GM23338 (cell line): ENCODE data around the gene DNAH6.
"Not testable (repeated sequence)": the region's sequence is repeated elsewhere in the genome, so short reads cannot be mapped to it uniquely, and the experiment has no call there.

Experiments used
- CTCF ChIP-seq, 2 experiments: fragments of 200-600 bp in 1 of 2; sonication (generic) in 1 of 2; conservative IDR thresholded peaks; 2 replicates each; pipeline versions ENCODE4 v1.5.1 to v1.6.1; 2016 to 2017; ENCODE audit warnings: antibody characterized with exemption in 2 of 2, low read depth in 2 of 2, mild to moderate bottlenecking in 2 of 2, moderate library complexity in 1 of 2
- EZH2 ChIP-seq: fragments of 200-600 bp; sonication (generic); IDR thresholded peaks from one replicate; pipeline ENCODE4 v1.8.0; 2017; ENCODE audit warnings: antibody characterized with exemption, mild to moderate bottlenecking, low read depth; ENCODE audit not compliant: unreplicated experiment
- NANOG ChIP-seq: IDR thresholded peaks from 2 replicates; pipeline ENCODE4 v1.6.1; 2016; ENCODE audit warnings: antibody characterized with exemption, borderline replicate concordance
- TF ChIP-seq, protein P1 (sequence below): IDR thresholded peaks from one replicate; pipeline ENCODE4 v1.6.1; 2018; ENCODE audit warnings: antibody characterized with exemption; ENCODE audit not compliant: unreplicated experiment

DNA sequence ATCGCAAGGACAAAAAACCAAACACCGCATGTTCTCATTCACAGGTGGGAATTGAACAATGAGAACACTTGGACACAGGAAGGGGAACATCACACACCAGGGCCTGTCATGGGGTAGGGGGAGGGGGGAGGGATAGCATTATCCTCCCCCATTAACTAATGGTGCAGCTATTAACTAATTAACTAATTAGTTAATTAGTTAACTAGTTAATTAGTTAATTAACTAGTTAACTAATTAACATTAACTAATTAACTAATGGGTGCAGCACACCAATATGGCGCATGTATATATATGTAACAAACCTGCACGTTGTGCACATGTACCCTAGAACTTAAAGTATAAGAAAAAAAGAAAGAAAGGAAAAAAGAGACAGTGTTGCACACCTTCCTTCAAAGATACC is 352.0 kb downstream of the DNAH6 start:
- not testable (repeated sequence) for TF ChIP-seq CTCF (conservative IDR thresholded peaks at IDR 0.05; ENCODE audit: low read depth in 2 of 2); NANOG; EZH2
- TF ChIP-seq, protein P1, sequence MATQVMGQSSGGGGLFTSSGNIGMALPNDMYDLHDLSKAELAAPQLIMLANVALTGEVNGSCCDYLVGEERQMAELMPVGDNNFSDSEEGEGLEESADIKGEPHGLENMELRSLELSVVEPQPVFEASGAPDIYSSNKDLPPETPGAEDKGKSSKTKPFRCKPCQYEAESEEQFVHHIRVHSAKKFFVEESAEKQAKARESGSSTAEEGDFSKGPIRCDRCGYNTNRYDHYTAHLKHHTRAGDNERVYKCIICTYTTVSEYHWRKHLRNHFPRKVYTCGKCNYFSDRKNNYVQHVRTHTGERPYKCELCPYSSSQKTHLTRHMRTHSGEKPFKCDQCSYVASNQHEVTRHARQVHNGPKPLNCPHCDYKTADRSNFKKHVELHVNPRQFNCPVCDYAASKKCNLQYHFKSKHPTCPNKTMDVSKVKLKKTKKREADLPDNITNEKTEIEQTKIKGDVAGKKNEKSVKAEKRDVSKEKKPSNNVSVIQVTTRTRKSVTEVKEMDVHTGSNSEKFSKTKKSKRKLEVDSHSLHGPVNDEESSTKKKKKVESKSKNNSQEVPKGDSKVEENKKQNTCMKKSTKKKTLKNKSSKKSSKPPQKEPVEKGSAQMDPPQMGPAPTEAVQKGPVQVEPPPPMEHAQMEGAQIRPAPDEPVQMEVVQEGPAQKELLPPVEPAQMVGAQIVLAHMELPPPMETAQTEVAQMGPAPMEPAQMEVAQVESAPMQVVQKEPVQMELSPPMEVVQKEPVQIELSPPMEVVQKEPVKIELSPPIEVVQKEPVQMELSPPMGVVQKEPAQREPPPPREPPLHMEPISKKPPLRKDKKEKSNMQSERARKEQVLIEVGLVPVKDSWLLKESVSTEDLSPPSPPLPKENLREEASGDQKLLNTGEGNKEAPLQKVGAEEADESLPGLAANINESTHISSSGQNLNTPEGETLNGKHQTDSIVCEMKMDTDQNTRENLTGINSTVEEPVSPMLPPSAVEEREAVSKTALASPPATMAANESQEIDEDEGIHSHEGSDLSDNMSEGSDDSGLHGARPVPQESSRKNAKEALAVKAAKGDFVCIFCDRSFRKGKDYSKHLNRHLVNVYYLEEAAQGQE, result not testable (repeated sequence)
